Cardiac fibroblast (primary cell): ENCODE measurements around the gene TOMM34.

Experiments used
- DNase-seq, 2 donors: peaks; one replicate each; pipeline versions ENCODE4 v3.0.0 to v3.0.0-alpha.2; 2010; ENCODE audit warnings: low read depth in 2 of 2
- H3K4me3 ChIP-seq, 2 donors: replicated peaks in 1 of 2; 1 replicate in 1 of 2; 2 replicates in 1 of 2; pipeline ENCODE4 v1.5.1; 2011; ENCODE audit warnings: low read depth in 2 of 2, low read length in 2 of 2, mild to moderate bottlenecking in 2 of 2, moderate library complexity in 1 of 2
- CTCF ChIP-seq: IDR thresholded peaks from one replicate; pipeline ENCODE4 v1.5.1; 2011; ENCODE audit warnings: low read depth, mild to moderate bottlenecking, low read length, inconsistent platforms

TOMM34 gene

DNA sequence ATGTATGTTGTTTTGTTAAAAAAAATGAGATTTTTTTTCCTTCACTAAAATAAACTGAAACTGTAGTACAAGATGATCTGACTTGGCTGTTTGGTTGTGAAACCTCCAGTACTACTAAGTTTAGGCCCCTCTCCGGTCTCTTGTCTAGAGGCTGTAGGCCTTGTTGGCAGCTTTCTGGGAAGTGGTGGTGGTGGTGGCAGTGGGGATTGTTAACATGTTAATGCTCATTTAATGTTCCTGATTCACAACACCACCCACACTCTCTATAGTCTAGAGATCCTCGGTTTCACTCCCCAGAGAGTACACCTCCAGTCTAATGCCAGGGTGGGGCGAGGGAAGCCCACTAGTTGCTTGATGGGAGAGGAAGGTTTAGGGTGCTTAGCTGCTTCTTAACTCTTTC, 30.2 kb upstream of the TOMM34 start:
- peak overlapping the region in 1 of 2 donors; percentile 15 for H3K4me3 ChIP-seq
- DNase-seq = peak; percentile 31 to 45
- no peak for TF ChIP-seq CTCF

- no peak overlapping the region for H3K4me3 ChIP-seq
- TF ChIP-seq CTCF = no peak
- DNase-seq = no peak
Measured at GRCh38 chr20:44988631-44989171, 28.5 kb upstream of the TOMM34 start.

DNA sequence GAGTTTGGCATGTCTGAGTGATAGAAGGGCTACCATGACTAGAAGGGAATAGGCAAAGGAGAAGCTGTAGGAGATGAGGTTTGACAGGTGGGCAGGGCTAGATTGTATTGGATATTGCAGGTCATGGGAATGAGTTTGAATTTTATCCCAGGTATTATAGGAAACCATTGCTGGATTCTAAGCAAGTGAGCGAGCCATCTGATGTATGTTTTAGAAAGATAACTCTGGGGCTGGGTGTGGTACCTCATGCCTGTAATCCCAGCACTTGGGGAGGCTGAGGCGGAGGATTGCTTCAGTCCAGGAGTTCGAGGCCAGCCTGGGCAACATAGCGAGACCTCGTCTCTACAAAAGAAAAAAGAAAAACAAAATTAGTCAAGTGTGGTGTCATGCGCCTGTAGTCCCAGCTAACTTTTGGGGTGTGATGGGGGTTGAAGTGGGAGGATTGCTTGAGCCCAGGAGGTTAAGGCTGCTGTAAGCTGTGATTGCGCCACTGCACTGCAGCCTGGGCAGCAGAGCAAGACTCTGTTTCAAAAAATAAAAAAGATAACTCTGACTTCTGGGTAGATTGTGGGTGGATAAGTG, 23.0 kb upstream of the TOMM34 start:
- no peak for DNase-seq
- no peak for TF ChIP-seq CTCF
- no peak overlapping the region for H3K4me3 ChIP-seq

DNA sequence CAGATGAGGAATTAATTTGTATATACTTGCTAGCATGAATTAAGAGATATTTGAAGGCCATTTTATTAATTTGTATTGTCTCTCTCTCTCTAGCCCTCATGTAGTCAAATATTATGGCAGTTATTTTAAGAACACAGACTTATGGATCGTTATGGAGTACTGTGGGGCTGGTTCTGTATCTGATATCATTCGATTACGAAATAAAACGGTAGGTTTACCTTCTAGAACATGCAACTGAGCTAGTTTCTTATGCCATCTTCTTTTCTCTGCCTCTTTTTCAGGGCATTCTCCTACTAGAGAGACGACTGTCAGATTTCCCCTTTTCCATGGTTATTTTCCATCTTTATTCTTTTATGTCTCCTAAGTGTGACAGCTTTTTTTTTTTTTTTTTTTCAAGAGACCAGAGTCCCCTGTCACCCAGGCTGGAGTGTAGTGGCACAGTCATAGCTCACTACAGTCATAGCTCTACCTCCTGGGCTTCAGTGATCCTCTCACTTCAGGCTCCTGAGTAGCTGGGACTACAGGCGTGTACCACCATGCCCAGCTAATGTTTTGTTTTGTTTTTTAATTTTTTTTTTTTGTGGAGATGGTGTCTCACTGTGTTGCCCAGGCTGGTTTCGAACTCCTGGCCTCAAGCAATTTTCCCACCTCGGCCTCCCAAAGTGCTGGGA, 21.7 kb upstream of the TOMM34 start:
- no peak for DNase-seq
- H3K4me3 ChIP-seq = no peak overlapping the region
- TF ChIP-seq CTCF = no peak

DNA sequence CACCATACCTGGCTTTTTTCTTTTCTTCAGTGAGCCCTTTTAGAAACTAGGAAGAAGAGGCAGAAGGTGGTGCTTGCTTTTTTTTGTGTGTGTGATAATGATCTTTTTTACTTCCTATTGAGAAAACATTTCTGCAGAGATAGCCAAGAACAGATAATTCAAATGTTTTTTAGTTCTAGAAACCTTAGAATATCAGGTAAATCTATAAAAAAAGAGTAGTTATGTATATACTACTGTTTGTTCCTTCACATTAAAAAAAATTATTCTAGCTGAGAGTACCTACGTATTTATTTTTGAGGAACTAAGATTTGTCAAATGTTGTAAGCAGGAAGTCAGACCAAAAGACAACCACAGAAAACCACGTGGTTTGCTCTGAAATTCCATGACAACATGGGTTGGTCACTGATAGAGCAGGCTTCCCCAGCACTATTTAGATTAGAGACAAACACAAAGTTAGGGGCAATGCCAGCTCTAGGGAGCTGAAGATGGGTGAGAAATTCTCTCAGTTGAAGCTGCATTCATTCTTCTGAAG, 19.0 kb upstream of the TOMM34 start:
- peak; percentile 51 to 55 for DNase-seq
- no peak for TF ChIP-seq CTCF
- no peak overlapping the region for H3K4me3 ChIP-seq

- no peak overlapping the region for H3K4me3 ChIP-seq
- DNase-seq = no peak
- no peak for TF ChIP-seq CTCF
Measured at GRCh38 chr20:44976698-44977097, 16.5 kb upstream of the TOMM34 start.
